H9 (cell line): ENCODE data around the gene FARSB. TPM values are rescaled to one million over a fixed set of nuclear protein-coding genes. Genes with fewer than 3 reads are reported as not detected.

Experiments used
- DNase-seq: peaks from one replicate; pipeline ENCODE4 v3.0.0-alpha.2; 2017
- H2AFZ ChIP-seq: one replicate; pipeline ENCODE4 v1.6.1; 2013; ENCODE audit warnings: mild to moderate bottlenecking, low read length, control low read depth, moderate library complexity
- H2AK5ac ChIP-seq: 2 replicates; pipeline ENCODE4 v1.6.1; 2013; ENCODE audit warnings: low read length, control low read depth, mixed read lengths; ENCODE audit not compliant: insufficient read length
- H2BK120ac ChIP-seq: one replicate; pipeline ENCODE4 v1.6.1; 2013; ENCODE audit warnings: low read depth, mild to moderate bottlenecking, low read length, control low read depth, inconsistent platforms; ENCODE audit not compliant: poor library complexity, severe bottlenecking
- H2BK12ac ChIP-seq: 2 replicates; pipeline ENCODE4 v1.6.1; 2013; ENCODE audit warnings: low read length, control low read depth, mixed read lengths, low read depth; ENCODE audit not compliant: insufficient read length
- H2BK15ac ChIP-seq: 2 replicates; pipeline ENCODE4 v1.6.1; 2013; ENCODE audit warnings: low read depth, low read length, control low read depth
- H2BK20ac ChIP-seq: one replicate; pipeline ENCODE4 v1.6.1; 2013; ENCODE audit warnings: low read depth, mild to moderate bottlenecking, low read length, control low read depth, inconsistent platforms; ENCODE audit not compliant: poor library complexity, severe bottlenecking
- H2BK5ac ChIP-seq: 2 replicates; pipeline ENCODE4 v1.6.1; 2013; ENCODE audit warnings: low read length, control low read depth, mixed read lengths; ENCODE audit not compliant: insufficient read length
- H3K14ac ChIP-seq: 2 replicates; pipeline ENCODE4 v1.6.1; 2013; ENCODE audit warnings: low read length, control low read depth; ENCODE audit not compliant: insufficient read depth
- H3K18ac ChIP-seq: 2 replicates; pipeline ENCODE4 v1.6.1; 2013; ENCODE audit warnings: low read depth, mild to moderate bottlenecking, mixed read lengths, low read length, control low read depth; ENCODE audit not compliant: insufficient read length
- H3K23ac ChIP-seq: 2 replicates; pipeline ENCODE4 v1.6.1; 2013; ENCODE audit warnings: low read length, control low read depth, mixed read lengths, low read depth; ENCODE audit not compliant: insufficient read length
- H3K23me2 ChIP-seq: 2 replicates; pipeline ENCODE4 v1.6.1; 2013; ENCODE audit warnings: low read depth, mild to moderate bottlenecking, mixed read lengths, low read length, control low read depth; ENCODE audit not compliant: insufficient read length, poor library complexity, severe bottlenecking
- H3K27ac ChIP-seq: 2 replicates; pipeline ENCODE4 v1.5.1; 2013; ENCODE audit warnings: low read length, control low read depth, mixed read lengths, low read depth; ENCODE audit not compliant: insufficient read length
- H3K27me3 ChIP-seq: 2 replicates; pipeline ENCODE4 v1.6.1; 2013; ENCODE audit warnings: low read length, control low read depth, inconsistent platforms; ENCODE audit not compliant: insufficient read depth
- H3K4ac ChIP-seq: 2 replicates; pipeline ENCODE4 v1.6.1; 2013; ENCODE audit warnings: low read depth, mild to moderate bottlenecking, control low read depth, inconsistent platforms, low read length, moderate library complexity
- H3K4me1 ChIP-seq: 2 replicates; pipeline ENCODE4 v1.6.1; 2013; ENCODE audit warnings: low read length, control low read depth, inconsistent platforms; ENCODE audit not compliant: insufficient read depth
- H3K4me2 ChIP-seq: 2 replicates; pipeline ENCODE4 v1.6.1; 2013; ENCODE audit warnings: low read length, control low read depth, mixed read lengths; ENCODE audit not compliant: insufficient read length, insufficient read depth
- H3K56ac ChIP-seq: 2 replicates; pipeline ENCODE4 v1.6.1; 2013; ENCODE audit warnings: low read depth, mild to moderate bottlenecking, mixed read lengths, low read length, control low read depth; ENCODE audit not compliant: insufficient read length
- H3K79me1 ChIP-seq: 2 replicates; pipeline ENCODE4 v1.6.1; 2013; ENCODE audit warnings: low read depth, mild to moderate bottlenecking, moderate library complexity, low read length, control low read depth, inconsistent platforms; ENCODE audit not compliant: insufficient read depth, poor library complexity, severe bottlenecking
- H3K79me2 ChIP-seq: 2 replicates; pipeline ENCODE4 v1.6.1; 2013; ENCODE audit warnings: low read length, control low read depth, inconsistent platforms; ENCODE audit not compliant: insufficient read depth
- H3K9ac ChIP-seq: 2 replicates; pipeline ENCODE4 v1.6.1; 2013; ENCODE audit warnings: low read length, control low read depth, mixed read lengths; ENCODE audit not compliant: insufficient read length; ENCODE audit errors: extremely low read depth
- H3K9me3 ChIP-seq: one replicate; pipeline ENCODE4 v1.6.1; 2013; ENCODE audit warnings: low read depth, low read length, inconsistent platforms; ENCODE audit not compliant: control insufficient read depth
- H3T11ph ChIP-seq: one replicate; pipeline ENCODE4 v1.6.1; 2013; ENCODE audit warnings: mild to moderate bottlenecking, low read length, control low read depth, inconsistent platforms
- H4K20me1 ChIP-seq: one replicate; pipeline ENCODE4 v1.6.1; 2013; ENCODE audit not compliant: control insufficient read depth, insufficient read length, insufficient read depth
- H4K5ac ChIP-seq: 2 replicates; pipeline ENCODE4 v1.6.1; 2013; ENCODE audit warnings: low read depth, mild to moderate bottlenecking, mixed read lengths, low read length, control low read depth; ENCODE audit not compliant: insufficient read length
- H4K8ac ChIP-seq: replicated peaks from 2 replicates; pipeline ENCODE4 v1.6.1; 2013; ENCODE audit warnings: low read length, control low read depth, mixed read lengths, low read depth; ENCODE audit not compliant: insufficient read length
- H4K91ac ChIP-seq: 2 replicates; pipeline ENCODE4 v1.6.1; 2013; ENCODE audit warnings: low read depth, mild to moderate bottlenecking, moderate library complexity, mixed read lengths, low read length, control low read depth; ENCODE audit not compliant: insufficient read length
- H3K27ac Mint-ChIP-seq, 3 experiments: 2 replicates in 2 of 3; 3 replicates in 1 of 3; pipeline ENCODE4 v1.8.0; 2020 to 2021; ENCODE audit warnings: mixed read lengths in 3 of 3, mild to moderate bottlenecking in 1 of 3, moderate library complexity in 1 of 3
- H3K27me3 Mint-ChIP-seq: 2 replicates; pipeline ENCODE4 v1.8.0; 2021; ENCODE audit warnings: low read depth, mild to moderate bottlenecking, moderate library complexity, mixed read lengths
- H3K36me3 Mint-ChIP-seq, 3 experiments: 2 replicates in 2 of 3; 3 replicates in 1 of 3; pipeline ENCODE4 v1.8.0; 2020 to 2021; ENCODE audit warnings: low read depth in 3 of 3, mixed read lengths in 3 of 3; ENCODE audit not compliant: insufficient read depth in 1 of 3
- H3K4me1 Mint-ChIP-seq, 2 experiments: 2 replicates each; pipeline ENCODE4 v1.8.0; 2020; ENCODE audit warnings: mixed read lengths in 2 of 2
- H3K4me3 Mint-ChIP-seq, 2 experiments: 2 replicates in 1 of 2; 3 replicates in 1 of 2; pipeline ENCODE4 v1.8.0; 2020 to 2021; ENCODE audit warnings: mild to moderate bottlenecking in 2 of 2, mixed read lengths in 2 of 2, moderate library complexity in 1 of 2
- H3K9me3 Mint-ChIP-seq, 2 experiments: 2 replicates in 1 of 2; 3 replicates in 1 of 2; pipeline ENCODE4 v1.8.0; 2020; ENCODE audit warnings: mild to moderate bottlenecking in 2 of 2, mixed read lengths in 2 of 2, moderate library complexity in 1 of 2
- CTCF ChIP-seq: fragments of 200-600 bp; sonication (generic); conservative IDR thresholded peaks from 3 replicates; pipeline ENCODE4 v1.8.0; 2021; ENCODE audit warnings: antibody characterized with exemption, mild to moderate bottlenecking
- WGBS: extraction: QIAGEN DNeasy Blood & Tissue Kit; methylation state at CpG from one replicate; pipeline ENCODE4 v1.1.7; 2013; ENCODE audit warnings: missing lambda C conversion rate, low lambda C conversion rate, mixed read lengths; ENCODE audit not compliant: insufficient read length; ENCODE audit errors: extremely low coverage; 5-methylcytosine and 5-hydroxymethylcytosine counted together
- total RNA-seq: library from RNA; stranded (reverse); gene quantifications from 2 replicates; pipeline ENCODE4 v1.2.1, GENCODE V29; 2021

FARSB gene
- total RNA-seq, 1 experiment from 2014 or later = 32.1 TPM

GRCh38 chr2:222701721-222702131 is 45.8 kb upstream of the FARSB start:
- WGBS = no CpG with 5 or more reads among the region's 5 CpGs
- H3K27ac ChIP-seq = no peak overlapping the region
- no peak overlapping the region for H3K4me3 Mint-ChIP-seq

More at GRCh38 chr2:222701721-222702131, 45.8 kb upstream of the FARSB start:
- Histone ChIP-seq H3K79me2 (no peaks in the 10 kb centered on the region), H3K23me2 (no peaks in the 10 kb centered on the region), H2AFZ (no peak overlapping the region), H3K4me2 (no peak overlapping the region), H2BK20ac (no peak overlapping the region), H3K14ac (no peak overlapping the region), H3K18ac (no peak overlapping the region), H3K27me3 (no peaks in the 10 kb centered on the region), H2BK15ac (no peak overlapping the region), H3K4me1 (no peaks in the 10 kb centered on the region; the same call in 1 of the 2 replicates), H3K79me1 (no peaks in the 10 kb centered on the region), H2AK5ac (no peak overlapping the region), H4K5ac (no peak overlapping the region), H3K56ac (no peak overlapping the region), H4K91ac (no peak overlapping the region), H2BK12ac (no peak overlapping the region), H4K20me1 (no peaks in the 10 kb centered on the region), H3T11ph (no peak overlapping the region), H3K4ac (no peak overlapping the region), H2BK5ac (no peak overlapping the region), H3K9ac (no peak overlapping the region), H2BK120ac (no peak overlapping the region), H3K9me3 (no peaks in the 10 kb centered on the region), H3K23ac (no peak overlapping the region), H4K8ac (no peak overlapping the region)
- Mint-ChIP-seq H3K27ac (no peak overlapping the region; a peak in 1 of 7 replicates), H3K4me1 (peaks cover 6 to 14% of the 10 kb centered on the region in 2 experiments), H3K9me3 (peaks cover 2 to 3% of the 10 kb centered on the region in 2 experiments; a peak in 2 of 5 replicates), H3K27me3 (peaks cover 3% of the 10 kb centered on the region; the same call in 1 of the 2 replicates), H3K36me3 (no peaks in the 10 kb centered on the region; a peak in 1 of 7 replicates)
- TF ChIP-seq CTCF = no peak
- no peak for DNase-seq
